Measurements from ENCODE around the gene SPHKAP.
A peak's percentile ranks its signal among the peaks of the same experiment; 100 is the strongest.
"Not testable (repeated sequence)": the region's sequence is repeated elsewhere in the genome, so short reads cannot be mapped to it uniquely, and the experiment has no call there.

SPHKAP gene

DNA sequence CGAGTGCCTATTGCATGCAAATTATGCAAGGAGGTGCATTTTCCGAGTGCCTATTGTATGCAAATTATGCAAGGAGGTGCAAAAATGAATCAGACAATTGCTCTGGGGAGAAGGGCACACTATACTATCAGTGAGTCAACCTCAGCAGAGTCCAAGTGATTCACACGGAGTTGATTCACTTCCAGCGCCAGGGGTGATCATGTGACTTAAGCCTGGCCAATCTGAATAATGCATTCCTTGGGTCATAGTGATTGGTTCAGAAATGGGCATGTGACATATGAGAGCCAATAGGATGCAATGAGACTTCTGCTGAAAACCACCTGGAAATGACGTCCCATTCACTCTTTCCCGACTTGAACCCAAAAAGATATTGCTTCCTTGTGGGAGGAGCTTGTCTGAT lies 157.9 kb downstream of the SPHKAP start:
- no peak for DNase-seq

DNA sequence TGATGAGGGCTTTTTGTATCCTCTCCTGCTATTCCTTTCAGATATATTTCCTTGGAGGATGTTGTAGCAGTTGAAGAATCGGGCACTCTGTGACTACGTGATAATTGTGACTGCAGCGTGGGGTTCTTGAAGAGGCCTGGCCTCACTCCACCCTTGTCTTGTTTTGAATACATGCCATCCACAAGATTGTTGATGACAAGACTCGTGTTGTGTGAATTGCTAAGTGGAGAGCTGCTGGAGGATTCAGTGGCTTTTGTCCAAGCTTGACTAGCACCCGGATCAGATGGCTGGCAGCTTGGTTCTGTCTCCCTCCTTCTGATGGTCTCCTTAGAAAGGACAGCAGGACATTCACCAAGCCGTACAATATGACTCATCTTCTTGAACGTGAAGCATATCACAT lies 163.2 kb downstream of the SPHKAP start:
- no peak for DNase-seq

DNA sequence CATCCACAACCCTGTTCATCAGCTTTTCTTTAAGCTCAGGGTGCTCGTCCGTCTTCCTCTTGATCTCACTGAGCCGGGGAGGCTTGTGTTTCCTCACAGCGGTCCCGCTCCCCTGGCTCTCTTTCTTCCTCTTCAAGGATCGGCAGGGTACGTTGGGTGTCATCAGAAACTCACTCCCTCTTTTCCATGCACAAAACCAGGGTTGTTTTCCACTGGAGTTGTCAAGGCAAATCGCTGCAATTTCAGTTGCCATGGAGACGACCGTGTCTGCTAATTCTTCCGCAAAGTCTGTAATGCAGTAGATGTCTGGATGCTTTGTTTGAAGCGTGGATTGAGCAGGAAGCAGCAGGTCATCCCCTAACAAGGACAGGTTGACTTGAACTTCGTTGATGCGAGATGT lies 163.7 kb downstream of the SPHKAP start:
- no peak for DNase-seq

DNA sequence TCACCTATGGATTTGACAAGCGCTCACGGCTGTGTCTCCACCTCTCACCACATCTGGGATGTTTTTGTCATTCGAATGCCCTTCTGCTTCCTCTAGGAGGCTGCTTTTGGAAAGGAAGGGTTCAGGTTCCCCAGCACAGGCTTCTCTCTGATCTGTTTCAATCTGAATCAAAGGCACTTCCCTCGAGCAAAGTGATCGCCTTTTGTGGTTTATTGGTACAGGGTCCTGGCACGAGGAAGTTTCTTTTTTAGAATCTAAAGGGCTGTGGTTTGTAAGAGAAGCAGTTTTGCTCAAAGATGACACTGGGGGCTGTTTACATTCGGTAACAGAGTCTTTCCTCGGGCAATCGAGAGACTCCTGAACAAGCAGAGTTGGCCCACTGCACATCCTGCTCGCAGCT lies 165.1 kb downstream of the SPHKAP start:
- DNase-seq = no peak

DNA sequence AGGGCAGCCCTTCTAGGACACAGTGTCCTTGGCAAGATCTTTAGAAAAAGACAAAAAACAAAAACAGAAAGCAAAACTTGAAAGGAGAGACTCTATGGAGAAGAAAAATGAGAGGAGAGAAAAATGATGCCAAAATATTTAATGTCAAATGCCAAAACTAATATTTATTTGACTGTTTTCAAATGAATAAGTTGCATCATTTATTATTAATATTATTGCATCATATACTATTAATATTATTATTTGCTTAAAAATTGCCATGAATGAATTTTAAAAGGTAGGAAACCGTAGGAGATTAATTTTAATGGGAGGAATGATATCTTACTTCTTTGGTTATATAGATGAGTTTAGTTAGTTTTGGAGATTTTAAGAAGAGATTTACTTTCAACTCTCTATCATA lies 165.7 kb downstream of the SPHKAP start:
- DNase-seq = no peak

DNA sequence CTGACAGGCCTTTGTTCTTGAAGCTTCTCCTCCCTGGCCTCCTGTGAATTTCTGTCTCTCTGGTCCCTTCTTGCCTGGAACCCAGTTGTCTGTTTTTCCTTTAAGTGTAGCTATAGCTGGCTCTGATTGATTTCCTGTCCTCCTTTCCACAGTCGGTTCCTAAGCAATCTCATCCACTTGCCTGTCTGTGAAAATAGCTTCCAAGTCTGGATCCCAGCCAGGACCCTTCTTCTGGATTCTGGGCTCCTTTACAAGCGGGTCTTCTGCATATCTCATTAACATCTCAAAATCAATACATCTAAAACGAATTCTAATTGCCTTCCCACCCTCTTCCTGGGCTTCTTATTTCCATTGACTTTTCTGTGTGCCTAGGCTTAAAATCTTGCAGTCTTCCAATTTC lies 185.1 kb downstream of the SPHKAP start:
- no peak for DNase-seq

DNA sequence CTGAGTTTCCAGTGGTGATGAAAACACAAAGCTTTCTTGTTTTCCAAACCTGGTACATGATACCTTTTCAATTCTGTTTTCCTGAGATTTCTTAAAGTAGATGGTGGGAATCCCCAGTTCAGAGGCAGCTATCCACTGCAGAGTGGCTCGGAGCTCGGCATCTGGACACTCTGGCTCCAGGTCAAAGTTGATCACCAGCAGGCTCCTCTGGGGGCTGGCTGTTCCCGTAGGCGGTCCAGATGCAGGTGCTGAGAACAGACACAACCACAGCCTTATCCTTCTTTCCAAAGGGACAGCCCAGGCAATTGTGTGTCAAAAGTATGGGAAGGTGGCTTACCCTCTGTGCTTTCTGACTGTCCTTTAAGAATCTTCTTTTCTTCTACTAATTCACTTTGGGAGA lies 190.6 kb downstream of the SPHKAP start:
- no peak for DNase-seq

DNA sequence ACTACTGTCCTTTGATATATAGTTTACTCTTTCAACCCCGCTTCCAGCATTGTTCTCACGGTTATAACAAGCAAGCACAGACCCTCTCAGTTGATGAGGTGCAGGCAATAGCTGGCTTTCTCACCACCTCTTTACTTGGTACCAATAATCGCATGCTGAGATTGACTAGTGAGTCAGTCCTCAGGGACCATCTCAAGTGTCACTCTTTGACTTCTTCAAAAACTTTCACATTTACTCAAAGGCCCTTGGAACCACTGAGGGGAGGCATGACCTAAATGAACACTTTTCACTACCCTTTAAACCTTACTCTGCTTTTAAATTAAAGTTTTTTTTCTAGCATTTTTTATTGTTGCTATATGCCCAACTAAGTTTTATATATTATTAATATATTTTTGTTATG lies 208.2 kb downstream of the SPHKAP start:
- DNase-seq = no peak

DNA sequence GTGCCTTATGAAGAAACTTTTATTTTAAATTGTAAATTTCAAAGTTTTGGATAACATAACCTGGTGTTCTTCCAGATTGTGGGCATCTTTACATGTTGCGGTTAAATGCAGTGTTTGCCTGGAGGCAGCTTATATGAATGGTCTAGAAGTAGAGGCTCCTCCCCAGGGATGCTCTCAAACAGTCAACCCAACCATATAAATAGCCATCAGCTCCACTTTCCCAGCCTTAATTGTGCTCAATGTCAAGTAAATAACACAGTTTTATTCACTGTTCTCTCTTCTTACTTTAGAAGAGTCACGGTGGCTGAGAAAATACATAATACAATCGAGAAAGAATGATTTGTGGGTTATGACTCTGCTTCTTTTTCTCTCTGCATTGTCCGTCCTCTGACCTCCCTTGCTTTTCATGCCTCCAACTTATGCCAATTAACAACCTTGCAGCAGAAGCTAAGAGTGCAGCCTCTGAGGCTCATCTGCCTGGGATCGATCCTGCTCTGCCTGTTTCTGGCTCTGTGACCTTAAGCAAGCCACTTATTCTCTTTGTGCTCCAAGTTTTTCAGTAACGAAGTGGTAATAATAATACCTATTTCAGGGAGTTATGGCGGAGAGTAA lies 209.8 kb downstream of the SPHKAP start:
- no peak for DNase-seq

DNA sequence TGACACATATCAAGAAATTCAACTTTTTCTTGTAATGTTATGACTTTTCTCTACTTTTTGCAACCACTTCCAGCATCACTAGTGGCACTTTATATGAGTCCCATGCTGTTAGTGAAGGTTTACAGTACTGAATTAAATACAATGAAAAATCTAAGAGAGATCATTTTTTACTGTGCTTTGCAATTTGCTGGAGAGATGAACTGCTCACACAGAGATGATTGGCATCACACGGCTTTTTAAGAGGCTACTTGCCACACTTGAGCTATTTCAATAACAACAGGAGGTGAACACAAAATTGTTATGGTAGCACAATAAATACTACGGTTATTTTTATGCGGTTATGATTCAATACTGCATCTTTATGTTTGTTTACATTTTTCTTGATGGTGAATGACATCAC lies 221.2 kb downstream of the SPHKAP start:
- DNase-seq = no peak

DNA sequence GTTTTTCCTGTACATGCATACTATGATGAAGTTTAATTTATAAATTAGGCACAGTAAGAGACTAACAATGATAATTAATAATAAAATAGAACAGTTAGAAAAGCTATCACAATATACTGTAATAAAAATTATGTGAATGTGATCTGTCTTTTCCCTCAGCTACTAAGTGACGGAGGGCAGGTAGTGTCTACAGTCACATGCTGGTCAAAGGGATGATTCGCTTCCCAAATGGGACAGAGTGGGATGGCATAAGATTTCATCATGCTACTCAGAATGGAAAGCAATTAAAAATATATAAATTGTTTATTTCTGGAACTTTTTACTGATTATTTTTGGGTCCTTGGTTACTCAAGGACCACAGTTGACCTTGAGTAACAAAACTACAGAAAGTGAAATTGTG lies 238.5 kb downstream of the SPHKAP start:
- no peak for DNase-seq

DNA sequence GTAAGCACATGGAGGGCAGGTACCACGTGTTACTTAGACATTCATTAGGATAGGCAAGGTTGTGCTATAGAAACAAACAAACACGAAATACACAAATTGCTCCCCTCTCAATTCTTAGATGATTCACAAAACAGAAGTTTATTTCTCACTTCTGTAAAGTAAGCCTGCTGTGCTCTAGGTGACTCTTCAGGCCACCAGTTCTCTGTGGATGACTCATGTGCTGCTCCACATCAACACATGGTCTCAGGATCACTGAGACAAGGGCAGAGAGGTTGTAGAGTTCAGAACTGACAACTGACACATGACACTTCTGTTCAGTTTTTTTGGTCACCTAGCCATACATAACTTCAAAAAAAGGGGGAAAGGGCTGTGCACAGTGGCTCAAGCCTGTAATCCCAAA lies 239.5 kb downstream of the SPHKAP start:
- DNase-seq = no peak

DNA sequence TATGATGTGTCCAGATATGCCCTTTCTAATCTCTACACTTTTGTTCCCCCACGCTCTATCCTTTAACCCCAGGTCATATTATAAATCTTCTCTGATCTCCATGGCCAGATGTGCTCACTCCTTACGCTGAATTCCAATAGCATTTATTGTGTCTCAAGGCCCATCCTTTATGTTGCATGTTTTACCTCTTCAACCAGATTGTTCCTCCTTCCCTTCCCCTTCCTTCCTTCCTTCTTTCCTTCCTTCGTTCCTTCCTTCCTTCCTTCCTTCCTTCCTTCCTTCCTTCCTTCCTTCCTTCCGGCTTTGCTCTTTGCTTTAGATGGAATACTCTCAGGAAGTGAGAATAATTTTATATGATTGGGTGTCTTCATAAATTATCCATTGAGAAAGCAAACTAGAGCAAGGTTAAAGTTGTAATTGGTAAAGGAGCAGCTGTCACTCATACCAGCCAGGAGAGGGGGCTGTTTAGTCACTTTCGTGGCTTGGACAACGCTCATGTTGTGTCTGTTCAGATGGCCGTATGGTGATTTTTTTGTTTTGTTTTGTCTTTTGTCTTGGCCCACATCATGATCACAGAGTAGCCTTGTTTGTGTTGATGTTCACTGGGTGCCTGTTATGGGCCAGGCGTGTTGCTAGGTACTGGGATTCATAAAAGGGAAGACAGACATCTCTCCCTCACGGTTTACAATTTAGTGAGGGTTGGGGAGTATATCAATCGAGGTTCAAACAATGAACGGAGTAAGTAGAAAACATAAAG lies 242.0 kb downstream of the SPHKAP start:
- peak; percentile 50 to 62 for DNase-seq

DNA sequence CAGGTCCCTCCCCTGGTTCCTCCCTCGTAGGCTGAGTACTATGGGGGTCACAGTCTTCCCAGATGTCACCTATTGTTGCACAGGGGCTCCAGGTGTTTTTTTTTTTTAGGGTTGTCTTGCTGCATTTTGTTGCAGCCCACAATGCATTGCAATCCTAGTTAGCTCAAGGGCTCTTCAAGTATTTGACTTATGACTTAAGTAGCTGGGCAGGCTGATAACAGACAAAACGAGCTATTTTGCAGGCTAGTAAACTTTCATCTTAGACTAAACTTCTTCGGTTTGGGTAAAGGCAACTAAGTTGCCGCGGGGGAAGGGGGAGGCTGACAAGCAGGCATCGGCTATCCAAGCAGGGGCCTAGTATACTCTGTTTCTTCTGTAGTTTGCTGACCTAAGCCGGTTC lies 245.2 kb downstream of the SPHKAP start:
- DNase-seq = not testable (repeated sequence)

DNA sequence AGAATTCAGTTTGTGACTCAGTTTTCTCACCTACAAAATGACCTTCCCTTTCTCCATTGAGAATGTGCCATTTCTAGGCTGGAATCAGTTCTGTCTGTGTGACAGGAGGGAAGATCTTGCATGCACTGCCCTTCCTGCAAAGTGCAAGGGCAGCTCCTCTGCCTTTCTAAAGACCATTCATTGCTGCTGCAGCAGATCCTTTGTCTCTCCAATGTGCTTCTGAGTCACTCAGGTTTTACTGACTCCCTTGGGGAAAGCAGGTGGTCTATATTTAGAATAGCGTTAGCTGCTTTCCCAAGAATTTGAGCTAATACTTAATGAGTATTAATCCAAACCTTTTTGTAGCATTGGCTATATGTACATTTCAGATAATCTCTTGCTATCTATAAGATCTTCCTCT lies 247.6 kb downstream of the SPHKAP start:
- DNase-seq = no peak

DNA sequence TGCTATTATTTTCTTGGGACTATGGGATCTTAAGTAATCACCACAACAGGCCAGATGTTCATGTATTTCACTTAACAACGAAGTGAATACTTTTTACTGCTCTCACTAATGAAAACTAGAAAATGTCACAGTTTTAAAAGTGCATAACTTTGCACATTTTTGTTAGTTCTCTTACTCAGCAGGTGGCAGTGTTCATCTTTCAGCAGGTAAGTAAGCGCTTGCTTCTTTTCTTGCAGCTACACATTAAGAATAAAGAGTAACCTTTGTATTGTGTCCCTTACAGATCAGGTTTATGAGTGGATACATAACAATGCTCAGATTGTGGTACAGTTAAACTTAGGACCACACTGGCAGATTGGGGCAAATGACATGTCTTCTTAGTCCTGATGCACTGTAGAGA lies 249.1 kb downstream of the SPHKAP start:
- DNase-seq = no peak

DNA sequence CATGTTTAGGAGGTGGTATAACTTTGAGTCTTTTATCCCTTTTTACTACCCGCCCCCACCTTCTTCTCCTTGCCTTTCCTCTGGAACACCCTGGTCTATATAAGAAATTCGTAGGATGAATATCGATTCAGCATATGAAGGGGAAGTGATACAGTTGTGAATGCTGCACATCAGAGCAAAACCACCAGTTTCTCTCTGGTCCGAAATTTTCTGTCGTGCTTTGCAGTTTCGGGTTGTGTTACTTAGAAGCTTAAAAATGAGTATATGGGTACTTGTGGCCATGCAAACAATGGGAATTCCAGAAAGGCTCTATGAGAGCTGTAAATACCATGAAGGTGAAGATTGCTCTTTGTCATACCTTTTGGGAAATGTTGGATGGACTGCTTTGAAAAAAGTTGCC lies 249.5 kb downstream of the SPHKAP start:
- no peak for DNase-seq
